GM18526 (cell line): ENCODE results near the gene AKR1C3.

Experiments used
- POLR2A ChIP-seq: IDR thresholded peaks from 3 replicates; pipeline ENCODE4 v1.6.1; 2011; ENCODE audit not compliant: insufficient read length; ENCODE audit errors: extremely low read depth

Gene AKR1C3

DNA sequence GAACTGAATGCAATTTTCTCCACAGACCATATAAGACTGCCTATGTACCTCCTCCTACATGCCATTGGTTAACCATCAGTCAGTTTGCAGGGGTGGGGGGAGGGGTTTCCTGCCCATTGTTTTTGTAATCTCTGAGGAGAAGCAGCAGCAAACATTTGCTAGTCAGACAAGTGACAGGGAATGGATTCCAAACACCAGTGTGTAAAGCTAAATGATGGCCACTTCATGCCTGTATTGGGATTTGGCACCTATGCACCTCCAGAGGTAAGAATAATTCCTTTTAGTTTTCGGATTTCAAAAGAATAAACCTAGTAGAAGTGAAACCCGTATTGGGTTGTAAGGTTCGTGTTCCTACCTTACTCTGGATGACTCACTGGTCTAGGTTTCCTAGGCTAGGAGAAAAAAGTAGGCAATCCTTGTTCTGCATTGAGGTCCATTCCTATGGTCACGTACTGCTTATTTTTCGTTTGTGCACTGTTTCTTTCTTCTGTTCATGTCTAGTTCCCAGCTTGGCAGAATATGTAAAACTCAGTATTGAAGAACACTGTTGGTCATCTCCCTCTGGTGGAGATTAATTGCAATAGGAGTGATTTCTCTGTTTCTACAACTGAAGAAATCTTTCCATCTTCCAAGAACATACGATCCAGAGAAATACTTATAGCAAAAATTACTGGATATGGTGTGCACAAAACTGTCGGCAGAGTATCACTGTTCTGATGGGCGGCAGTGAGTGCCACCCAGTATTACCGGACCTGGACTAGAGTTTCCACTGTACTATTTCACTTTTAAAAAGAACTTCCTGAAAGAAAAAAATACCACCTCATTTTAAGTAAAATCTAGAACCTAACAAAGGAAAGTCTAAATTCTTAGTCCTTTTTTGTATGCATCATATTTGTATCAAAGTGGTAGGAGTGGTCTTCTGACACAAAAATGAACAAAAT, at the start of gene AKR1C3:
TSS of gene AKR1C3 (plus strand) at position 150 of the 941 bp plus-strand sequence. CDS start at position 181, 31 bp downstream.
- no peak for TF ChIP-seq POLR2A

DNA sequence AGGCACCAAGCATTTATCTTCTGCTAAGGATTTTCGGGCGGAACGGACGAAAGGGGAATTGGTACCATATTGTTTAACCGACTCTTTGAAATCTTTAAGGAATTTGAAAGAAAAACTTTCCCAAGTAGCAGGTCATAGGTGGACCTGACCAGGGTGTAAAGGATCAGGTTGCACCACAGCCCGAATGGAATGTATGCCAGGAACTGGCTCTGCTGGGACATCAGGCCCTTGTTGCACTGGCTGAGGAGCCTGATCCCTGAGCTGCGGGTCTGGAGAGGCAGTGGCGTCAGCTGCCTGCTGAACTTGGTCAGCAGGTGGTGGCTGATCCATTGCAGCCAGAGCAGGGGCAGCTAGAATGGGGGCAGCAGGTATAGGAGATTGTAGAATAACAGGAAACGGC, 49.1 kb upstream of the AKR1C3 start:
- TF ChIP-seq POLR2A = no peak

DNA sequence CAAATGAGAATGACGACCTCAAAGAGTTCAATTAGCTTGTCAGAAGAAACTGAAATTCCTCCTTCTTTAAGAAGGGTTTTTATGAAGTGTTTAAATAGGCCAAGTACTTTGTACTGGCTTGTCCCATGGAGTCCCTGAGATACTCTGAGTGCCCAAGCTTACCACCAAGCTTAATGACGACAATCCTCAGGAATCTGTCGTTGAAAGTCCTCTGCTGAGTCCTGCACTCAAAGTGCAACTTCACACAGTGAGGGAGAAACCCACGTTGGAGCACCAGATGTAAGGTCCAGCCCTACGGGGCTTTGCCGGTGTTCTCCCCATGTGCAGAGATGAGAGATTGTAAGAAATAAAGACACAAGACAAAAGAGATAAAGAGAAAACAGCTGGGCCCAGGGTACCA, 47.8 kb upstream of the AKR1C3 start:
- TF ChIP-seq POLR2A = no peak

DNA sequence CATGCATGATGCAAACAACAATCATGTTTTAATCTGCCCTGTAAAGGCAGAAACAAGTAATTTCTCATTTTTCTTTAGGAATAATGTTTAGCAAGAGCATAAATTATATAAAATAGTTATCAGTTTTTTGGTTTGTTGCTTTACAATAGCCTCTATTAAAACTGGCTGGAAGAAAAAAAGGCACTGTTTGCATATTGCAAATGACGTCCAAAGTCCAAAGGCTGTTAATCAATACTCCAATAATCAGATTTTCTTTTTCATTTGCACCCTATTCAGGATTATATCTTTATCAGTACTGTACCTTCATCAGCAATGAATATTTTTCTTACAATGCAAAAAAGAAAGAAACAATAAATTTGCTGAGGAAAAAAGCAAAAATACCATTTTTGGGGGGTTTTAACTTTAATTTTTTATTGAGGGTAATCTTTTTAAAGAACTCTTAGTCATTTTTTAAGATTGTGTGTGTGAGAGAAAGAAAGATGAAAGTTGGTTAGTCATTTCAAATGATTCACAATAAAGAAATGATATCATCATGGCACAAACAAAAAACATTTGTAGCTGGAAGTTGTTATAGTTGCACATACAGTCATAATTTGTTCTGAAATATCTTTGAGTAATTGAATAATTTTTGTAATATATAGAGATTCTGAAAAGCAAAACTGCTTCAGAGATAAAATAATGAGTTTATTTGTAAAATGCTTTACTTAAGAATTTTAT, 46.1 kb upstream of the AKR1C3 start:
- no peak for TF ChIP-seq POLR2A

DNA sequence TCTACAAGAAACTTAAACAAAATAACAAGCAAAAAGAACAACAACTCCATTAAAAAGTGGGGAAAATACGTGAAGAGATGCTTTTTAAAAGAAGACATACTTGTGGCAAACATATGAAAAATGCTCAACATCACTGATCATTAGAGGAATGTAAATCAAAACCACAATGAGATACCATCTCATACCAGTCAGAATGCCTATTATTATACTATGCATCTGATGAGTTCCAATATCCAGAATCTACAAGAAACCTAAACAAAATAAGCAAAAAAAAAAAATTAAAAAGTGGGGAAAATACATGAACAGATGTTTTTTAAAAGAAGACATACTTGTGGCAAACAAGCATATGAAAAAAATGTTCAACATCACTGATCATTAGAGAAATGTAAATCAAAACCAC, 29.6 kb upstream of the AKR1C3 start:
- no peak for TF ChIP-seq POLR2A

DNA sequence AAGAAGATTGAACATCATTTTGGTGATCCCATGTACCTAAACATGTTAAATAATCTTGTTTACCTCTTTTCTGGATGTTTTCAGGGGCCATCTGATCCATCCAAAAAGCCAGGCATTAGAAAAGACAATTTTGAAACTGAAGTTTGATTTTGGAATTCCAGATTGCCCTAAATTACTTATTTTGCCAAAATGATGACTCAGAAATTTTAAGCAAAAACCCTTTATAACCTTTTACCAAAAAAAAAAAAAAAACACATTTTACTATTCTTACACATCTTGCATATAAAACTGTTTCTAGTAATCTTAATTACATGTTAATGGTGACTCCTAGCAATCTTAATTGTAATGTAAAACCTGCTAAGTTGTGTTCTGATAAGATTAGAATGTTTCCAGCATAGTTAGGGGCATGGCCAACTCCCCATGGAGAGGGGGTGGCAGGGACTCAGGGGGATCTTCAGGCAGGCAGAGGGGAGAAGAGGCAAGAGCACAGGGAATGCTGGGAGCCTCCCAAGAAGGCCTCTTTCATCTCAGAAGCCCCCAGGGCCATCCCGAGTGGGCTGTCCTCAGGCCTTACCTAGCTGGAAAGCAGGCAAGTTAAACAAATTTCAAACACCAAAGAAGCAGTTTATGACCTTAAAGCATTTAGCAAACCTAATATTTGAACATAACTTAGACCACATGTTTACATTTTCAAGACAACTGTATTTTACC, 25.8 kb upstream of the AKR1C3 start:
- TF ChIP-seq POLR2A = no peak

DNA sequence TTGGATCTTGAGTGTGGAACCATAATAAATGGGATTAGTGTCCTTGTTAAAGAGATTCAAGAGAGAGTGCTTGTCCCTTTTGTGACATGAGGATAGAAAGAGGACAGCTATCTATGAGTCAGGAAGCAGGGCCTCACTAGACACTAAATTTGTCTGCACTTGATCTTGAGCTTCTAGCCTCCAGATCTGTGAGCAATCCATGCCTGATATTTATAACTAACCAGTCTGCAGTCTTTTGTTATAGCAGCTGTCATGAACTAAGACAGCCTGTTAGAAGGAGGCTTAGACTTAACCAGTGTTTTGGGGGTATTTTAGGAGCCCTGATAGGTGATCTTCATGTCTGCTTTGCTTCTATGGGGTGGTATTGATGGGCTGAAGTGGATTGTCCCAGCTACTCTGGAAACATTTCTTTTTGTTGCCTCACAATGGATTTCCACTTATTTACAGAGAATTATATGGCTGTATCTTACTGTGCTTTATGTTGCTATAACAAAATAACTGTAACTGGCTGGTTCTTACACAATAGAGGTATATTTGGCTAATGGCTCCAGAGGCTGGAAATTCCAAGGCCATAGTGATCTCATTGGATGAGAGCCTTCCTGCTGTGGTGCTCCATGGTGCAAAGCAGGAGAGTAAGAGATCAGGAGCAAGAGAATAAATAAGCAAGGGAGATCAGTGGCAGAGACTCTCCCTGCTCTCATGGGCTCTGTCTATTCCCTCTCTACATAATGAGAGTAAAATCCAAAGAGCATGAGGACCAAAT, 23.4 kb upstream of the AKR1C3 start:
- no peak for TF ChIP-seq POLR2A

DNA sequence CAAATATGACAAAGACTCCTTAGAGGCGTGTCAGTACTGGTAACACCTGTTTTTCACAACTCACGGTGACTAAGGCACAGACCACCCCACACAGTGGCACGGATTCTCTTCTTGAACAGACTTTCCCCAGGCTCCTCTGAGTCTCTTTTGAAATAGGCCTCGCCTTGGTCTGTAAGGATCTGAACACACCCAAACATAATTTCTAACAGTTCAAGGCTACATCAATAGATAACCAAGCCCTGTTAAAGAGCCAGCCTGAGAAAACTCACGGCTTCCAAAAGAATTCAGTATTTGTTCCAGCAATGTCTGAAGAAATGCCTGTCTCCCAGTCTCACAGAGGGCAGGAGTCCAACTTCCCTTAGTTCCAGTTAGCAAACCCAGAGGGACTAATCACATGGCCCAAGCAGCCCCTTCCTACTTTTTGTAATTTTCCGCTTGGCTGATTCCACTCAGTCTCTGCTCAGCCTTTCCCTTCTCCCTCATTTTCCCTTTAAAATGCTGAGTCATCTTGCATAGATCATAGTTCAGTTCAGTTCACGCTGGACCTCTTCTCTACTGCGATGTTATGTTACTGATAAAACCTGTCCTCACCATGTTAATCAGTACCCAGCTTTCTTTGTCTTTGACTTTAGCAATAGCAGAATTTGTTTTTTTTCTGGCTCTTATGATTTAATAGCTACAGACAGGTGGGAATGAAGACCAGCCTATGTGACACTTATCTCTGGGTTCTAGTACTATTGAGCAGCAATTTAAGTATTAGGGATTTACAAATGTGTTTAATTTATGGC, 22.6 kb upstream of the AKR1C3 start:
- no peak for TF ChIP-seq POLR2A

DNA sequence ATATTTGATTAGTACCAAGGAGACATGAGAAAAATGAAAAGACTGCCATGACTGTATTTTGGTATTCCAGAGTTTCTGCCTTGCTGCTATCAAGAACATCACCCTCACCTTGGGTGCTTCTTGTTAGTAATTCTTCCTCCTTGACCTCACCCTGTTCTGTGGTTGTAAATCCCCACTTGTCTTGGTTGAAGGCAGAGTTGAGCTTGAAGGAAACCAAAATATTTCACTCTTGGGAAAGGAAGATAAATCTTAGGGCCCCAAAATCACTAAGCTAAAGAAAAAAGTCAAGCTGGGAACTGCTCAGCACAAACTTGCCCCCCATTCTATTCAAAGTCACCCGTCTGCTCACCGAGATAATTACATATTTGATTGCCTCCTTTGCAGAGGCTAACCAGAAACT, 20.6 kb upstream of the AKR1C3 start:
- no peak for TF ChIP-seq POLR2A

DNA sequence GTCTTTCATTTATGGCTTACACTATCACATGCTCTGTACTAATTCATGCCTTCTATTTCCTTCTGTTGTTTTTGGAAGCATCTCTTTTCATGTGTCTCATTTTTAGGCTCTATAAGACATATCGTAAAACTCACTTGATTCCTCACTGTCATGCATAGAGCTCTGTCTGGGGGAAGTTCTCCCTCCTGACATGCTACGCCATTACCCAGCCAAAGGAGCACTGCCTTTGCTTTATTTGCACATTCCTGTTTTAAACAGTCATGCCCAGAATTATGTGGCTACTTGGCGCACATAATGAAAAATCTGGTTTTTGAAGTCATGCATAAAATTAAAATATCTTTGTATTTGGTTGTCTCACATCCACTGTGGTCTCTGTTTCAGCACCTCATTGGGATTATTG, 17.6 kb upstream of the AKR1C3 start:
- no peak for TF ChIP-seq POLR2A

DNA sequence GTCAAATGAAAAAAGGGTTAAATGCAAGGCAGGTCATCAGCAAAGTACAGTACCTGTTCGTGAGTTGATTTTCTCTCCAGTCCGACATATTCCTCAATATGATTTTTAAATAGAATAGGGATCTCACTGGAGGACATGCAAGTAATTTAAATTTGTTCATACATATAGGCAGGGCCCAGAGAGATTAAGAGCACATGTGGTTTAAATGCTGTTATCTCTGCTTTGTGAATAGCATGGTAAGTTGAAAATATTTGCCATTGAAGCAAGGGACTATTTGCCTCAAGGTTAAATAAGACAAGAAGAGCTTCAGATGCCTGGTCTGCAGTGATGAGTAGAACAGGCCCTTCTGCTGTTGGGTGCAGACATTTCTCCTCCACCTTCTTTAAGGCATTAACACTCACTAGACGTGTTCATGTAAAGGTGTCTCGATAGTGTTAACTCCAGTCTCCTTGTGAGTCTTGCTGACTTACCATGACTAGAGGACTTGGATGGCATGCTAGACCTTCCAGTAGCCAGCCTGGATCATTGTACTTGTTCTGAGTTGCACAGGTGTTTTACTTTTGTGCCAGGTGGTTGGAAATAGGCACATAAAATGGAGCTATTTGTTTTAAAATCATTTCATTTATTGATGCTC, 15.6 kb upstream of the AKR1C3 start:
- no peak for TF ChIP-seq POLR2A

DNA sequence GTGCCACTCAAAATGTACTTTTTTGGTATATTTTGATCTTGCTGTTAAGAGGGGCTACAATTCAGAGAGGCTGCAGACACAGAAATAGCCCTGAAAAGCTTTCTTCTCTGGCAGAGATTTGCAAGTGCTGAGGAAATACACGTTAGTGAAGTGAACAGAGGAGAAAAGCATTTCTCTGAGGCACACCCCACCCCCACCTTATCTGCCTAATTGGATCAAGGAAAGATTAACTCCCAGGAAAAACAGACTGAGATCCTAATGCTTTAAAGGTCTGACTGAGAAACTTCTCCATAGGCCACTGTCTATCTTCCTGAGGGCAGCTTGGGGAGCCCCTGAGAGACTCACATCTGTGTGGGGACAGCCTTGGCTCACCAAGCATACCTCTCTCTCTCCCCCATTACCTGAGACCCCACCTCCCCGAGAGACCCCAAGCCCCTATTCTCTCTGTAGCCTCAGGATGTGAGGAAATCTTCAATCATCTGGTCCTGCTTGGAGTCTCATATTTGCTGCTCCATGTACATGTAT, 14.8 kb upstream of the AKR1C3 start:
- no peak for TF ChIP-seq POLR2A

DNA sequence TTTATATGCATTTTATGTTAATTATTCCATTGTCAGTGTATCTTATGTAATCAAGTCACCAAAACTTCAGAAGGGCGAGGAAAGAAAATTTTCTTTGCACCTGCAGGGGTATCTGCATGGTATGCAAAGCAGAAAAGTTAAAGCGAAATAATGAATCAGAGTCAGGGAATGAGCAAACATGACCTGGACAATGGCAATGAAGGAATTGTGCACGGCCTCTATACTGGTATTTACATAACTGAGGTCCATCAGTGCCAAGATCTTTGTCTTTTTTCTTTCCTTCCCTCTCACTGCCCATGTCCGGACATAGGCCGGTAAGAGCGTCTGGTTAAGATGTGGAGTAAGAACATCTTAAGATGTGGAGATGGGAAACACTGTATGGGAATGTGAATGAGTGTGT, 14.4 kb upstream of the AKR1C3 start:
- no peak for TF ChIP-seq POLR2A
